GM18873 (cell line): ENCODE data around the gene PCDHA8.
"Not testable (repeated sequence)": the region's sequence is repeated elsewhere in the genome, so short reads cannot be mapped to it uniquely, and the experiment has no call there.

ENCODE experiments used
- ATAC-seq: cut with Tn5 transposase; IDR thresholded peaks from one replicate; pipeline ENCODE4 v1.9.1; 2021; ENCODE audit warnings: mild to moderate bottlenecking, moderate library complexity, moderate number of reproducible peaks; ENCODE audit not compliant: unreplicated experiment, low FRiP score

The PCDHA8 gene

GRCh38 chr5:140868721-140869554 lies 28.0 kb downstream of the PCDHA8 start, which contains the start of gene PCDHA11:
Gene PCDHA11, plus strand, starts transcription at chr5:140868957. Its CDS starts 147 bp downstream, at chr5:140869104.
- ATAC-seq, result no peak

GRCh38 chr5:140869555-140869886 lies 28.5 kb downstream of the PCDHA8 start:
- ATAC-seq, result no peak

- no peak for ATAC-seq
These were observed 29.5 kb downstream of the PCDHA8 start for GRCh38 chr5:140870221-140871201.

GRCh38 chr5:140875085-140876065 lies 34.4 kb downstream of the PCDHA8 start, which contains the start of gene PCDHA12:
Gene PCDHA12, plus strand, starts transcription at chr5:140875308. Its CDS starts 165 bp downstream, at chr5:140875473.
- no peak for ATAC-seq

DNA sequence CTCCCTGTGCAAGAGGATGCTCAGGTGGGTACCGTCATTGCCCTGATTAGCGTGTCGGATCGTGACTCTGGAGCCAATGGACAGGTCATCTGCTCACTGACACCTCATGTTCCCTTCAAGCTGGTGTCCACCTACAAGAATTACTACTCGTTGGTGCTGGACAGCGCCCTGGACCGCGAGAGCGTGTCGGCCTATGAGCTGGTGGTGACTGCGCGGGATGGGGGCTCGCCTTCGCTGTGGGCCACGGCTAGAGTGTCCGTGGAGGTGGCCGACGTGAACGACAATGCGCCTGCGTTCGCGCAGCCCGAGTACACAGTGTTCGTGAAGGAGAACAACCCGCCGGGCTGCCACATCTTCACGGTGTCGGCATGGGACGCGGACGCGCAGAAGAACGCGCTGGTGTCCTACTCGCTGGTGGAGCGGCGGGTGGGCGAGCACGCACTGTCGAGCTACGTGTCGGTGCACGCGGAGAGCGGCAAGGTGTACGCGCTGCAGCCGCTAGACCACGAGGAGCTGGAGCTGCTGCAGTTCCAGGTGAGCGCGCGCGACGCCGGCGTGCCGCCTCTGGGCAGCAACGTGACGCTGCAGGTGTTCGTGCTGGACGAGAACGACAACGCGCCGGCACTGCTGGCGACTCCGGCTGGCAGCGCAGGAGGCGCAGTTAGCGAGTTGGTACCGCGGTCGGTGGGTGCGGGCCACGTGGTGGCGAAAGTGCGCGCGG lies 35.7 kb downstream of the PCDHA8 start:
- ATAC-seq, result not testable (repeated sequence)

- ATAC-seq, result no peak
These were observed 36.2 kb downstream of the PCDHA8 start for GRCh38 chr5:140877262-140877581.

DNA sequence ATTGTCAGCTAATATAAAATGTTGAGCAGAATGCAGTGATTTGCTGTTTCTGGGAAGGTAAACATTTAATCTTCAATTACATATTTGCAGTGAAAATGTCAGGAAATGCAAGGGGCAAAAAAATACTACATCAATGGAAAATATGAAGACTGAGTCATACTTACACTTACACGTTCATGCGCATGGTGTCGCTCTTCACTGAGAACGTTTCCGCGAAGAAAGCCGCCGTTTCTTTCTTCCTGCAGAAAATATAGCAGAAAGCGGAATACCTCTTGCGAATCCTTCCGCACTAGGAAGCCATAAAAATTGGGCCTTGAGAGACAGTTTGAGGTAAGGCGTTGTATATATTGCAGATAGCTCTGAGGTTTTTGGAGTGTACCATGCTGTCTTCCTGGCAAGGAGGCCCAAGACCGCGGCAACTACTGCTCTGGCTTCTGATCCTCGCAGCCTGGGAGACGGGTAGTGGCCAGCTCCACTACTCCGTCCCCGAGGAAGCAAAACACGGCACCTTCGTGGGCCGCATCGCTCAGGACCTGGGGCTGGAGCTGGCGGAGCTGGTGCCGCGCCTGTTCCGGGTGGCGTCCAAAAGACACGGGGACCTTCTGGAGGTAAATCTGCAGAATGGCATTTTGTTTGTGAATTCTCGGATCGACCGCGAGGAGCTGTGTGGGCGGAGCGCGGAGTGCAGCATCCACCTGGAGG lies 41.1 kb downstream of the PCDHA8 start, which contains the start of gene PCDHA13:
Gene PCDHA13, plus strand, starts transcription at position 236 of the 702 bp plus-strand sequence. Its CDS starts 145 bp downstream, at position 381.
- no peak for ATAC-seq

GRCh38 chr5:140882591-140882899 lies 41.6 kb downstream of the PCDHA8 start:
- ATAC-seq, result no peak

- no peak for ATAC-seq
These were observed 42.4 kb downstream of the PCDHA8 start for GRCh38 chr5:140883373-140883772.

GRCh38 chr5:140883927-140884697 lies 43.1 kb downstream of the PCDHA8 start:
- ATAC-seq, result no peak
